Karpas-422 (cell line): ENCODE measurements around the gene USF3. TPM values are rescaled to one million over a fixed set of nuclear protein-coding genes. Genes with fewer than 3 reads are reported as not detected.

Source experiments
- DNase-seq: peaks from one replicate; pipeline ENCODE4 v3.0.0-alpha.2; 2015
- H2AFZ ChIP-seq: fragments of 200-600 bp; sonication (generic); 2 replicates; pipeline ENCODE4 v1.6.1; 2014; ENCODE audit warnings: antibody characterized with exemption, low read length, mixed read lengths
- H3K27ac ChIP-seq: fragments of 200-600 bp; sonication (generic); 2 replicates; pipeline ENCODE4 v1.5.1; 2014; ENCODE audit warnings: mild to moderate bottlenecking, low read length, moderate library complexity
- H3K27me3 ChIP-seq: fragments of 200-600 bp; sonication (generic); 2 replicates; pipeline ENCODE4 v1.6.1; 2014; ENCODE audit warnings: low read length, mixed read lengths
- H3K36me3 ChIP-seq: fragments of 200-600 bp; sonication (generic); 2 replicates; pipeline ENCODE4 v1.6.1; 2014; ENCODE audit warnings: low read length, mixed read lengths; ENCODE audit not compliant: insufficient read depth
- H3K4me1 ChIP-seq: fragments of 200-600 bp; sonication (generic); 2 replicates; pipeline ENCODE4 v1.6.1; 2014; ENCODE audit warnings: mild to moderate bottlenecking, low read length, mixed read lengths
- H3K4me2 ChIP-seq: fragments of 200-600 bp; sonication (generic); 2 replicates; pipeline ENCODE4 v1.6.1; 2014; ENCODE audit warnings: low read length, low read depth, mild to moderate bottlenecking; ENCODE audit not compliant: poor library complexity, severe bottlenecking
- H3K4me3 ChIP-seq: fragments of 200-600 bp; sonication (generic); 2 replicates; pipeline ENCODE4 v1.5.1; 2014; ENCODE audit warnings: mild to moderate bottlenecking, antibody characterized with exemption, low read length, mixed read lengths
- H3K79me2 ChIP-seq: fragments of 200-600 bp; sonication (generic); 2 replicates; pipeline ENCODE4 v1.6.1; 2014; ENCODE audit warnings: mild to moderate bottlenecking, low read length, mixed read lengths
- H3K9ac ChIP-seq: fragments of 200-600 bp; sonication (generic); 2 replicates; pipeline ENCODE4 v1.6.0; 2014; ENCODE audit warnings: low read length
- H3K9me2 ChIP-seq: fragments of 200-600 bp; sonication (generic), shearing (Covaris generic); replicated peaks from 2 replicates; pipeline ENCODE4 v1.6.0; 2014; ENCODE audit warnings: mild to moderate bottlenecking, low read length, moderate library complexity; ENCODE audit not compliant: insufficient read depth
- H3K9me3 ChIP-seq: fragments of 300-700, 200-600 bp; sonication (generic); 2 replicates; pipeline ENCODE4 v1.6.1; 2014; ENCODE audit warnings: low read length, mixed read lengths
- H4K20me1 ChIP-seq: fragments of 200-600 bp; sonication (generic); 2 replicates; pipeline ENCODE4 v1.6.1; 2014; ENCODE audit warnings: mild to moderate bottlenecking, antibody characterized with exemption, low read length, low read depth; ENCODE audit not compliant: insufficient read depth
- total RNA-seq: library from RNA; depleted of rRNA; stranded (reverse); fragments of >200 nt; shearing (Covaris generic); gene quantifications from 2 replicates; pipeline ENCODE4 v1.2.3, GENCODE V29; 2014; ENCODE audit warnings: low replicate concordance

USF3 gene
- total RNA-seq, 1 experiment from 2014 or later, result 32.2 TPM

DNA sequence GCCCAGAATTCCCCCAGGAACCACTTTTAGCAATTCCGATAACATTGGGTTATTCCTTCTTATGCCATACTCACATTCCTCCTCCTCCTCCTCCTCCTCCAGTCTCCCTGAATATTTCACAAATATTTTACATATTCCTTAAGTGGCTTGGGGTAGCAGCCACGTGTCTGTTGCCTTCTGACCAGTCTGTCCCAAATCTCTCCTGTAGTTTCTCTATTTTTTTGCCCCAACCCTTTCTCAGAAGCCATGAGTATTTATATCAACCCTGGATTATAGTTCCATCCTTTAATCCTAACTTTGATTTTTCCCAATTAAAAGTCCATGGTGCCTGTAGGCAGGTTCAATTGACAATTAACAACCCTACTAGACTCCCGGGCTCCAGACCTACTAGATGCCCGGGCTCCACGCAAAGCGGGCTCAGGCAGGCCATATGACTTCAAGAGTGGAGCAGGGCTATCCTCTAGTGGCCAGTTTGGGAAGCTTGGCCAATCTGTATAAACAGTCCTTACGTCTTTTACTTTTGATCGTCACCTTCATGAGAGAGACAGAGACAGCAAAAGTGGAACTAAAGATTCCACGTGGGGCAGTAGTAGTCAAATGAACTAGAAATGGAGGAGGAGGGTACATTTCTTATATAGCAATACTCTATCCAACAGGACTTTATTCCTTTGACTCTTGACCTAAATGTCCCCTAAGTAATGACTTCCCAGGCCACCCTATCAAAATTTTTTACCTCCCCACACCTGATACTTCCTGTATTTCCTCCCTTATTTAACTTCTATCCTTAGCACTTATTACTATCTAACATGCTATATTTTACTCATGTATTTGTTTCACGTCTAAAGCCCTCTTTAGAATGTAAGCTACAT, 69.7 kb downstream of the USF3 start:
- Histone ChIP-seq H3K4me3 (peak overlapping the region; percentile 15; the same call in 1 of the 2 replicates), H3K9ac (peak overlapping the region; percentile 24; the same call in 1 of the 2 replicates), H3K79me2 (no peaks in the 10 kb centered on the region), H3K27ac (no peak overlapping the region), H3K4me1 (peaks cover 26% of the 10 kb centered on the region), H3K9me2 (no peaks in the 10 kb centered on the region), H3K36me3 (no peaks in the 10 kb centered on the region), H2AFZ (peak overlapping the region; percentile 68), H3K4me2 (peak overlapping the region; percentile 60), H4K20me1 (no peaks in the 10 kb centered on the region), H3K27me3 (no peaks in the 10 kb centered on the region), H3K9me3 (no peaks in the 10 kb centered on the region)
- peak; percentile 87 for DNase-seq

DNA sequence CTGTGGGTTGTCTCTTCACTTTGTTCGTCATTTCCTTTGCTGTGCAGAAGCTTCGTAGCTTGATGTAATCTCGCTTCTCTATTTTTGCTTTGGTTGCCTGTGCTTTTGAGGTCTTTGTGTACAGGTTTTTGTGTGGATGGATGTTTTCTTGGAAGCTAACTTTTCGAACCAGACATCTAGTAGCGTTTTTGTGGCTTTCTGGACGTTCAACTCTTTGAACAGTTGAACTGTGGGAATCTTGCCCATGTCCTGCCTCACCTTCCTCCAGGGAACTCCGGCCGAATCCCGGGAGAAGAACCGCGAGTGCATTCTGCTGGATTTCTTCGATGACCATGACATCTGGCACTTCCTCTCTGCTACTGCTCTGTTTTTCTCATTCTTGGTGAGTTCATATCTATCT, 70.6 kb downstream of the USF3 start:
- Histone ChIP-seq H3K4me1 (peaks cover 22% of the 10 kb centered on the region), H3K36me3 (no peaks in the 10 kb centered on the region), H3K9me2 (no peaks in the 10 kb centered on the region), H3K4me2 (peak overlapping the region; percentile 60), H3K9ac (peak overlapping the region; percentile 1; the same call in 1 of the 2 replicates), H3K27ac (no peak overlapping the region), H4K20me1 (no peaks in the 10 kb centered on the region), H3K4me3 (no peak overlapping the region; the same call in 1 of the 2 replicates), H3K79me2 (no peaks in the 10 kb centered on the region), H3K9me3 (no peaks in the 10 kb centered on the region), H2AFZ (no peak overlapping the region), H3K27me3 (no peaks in the 10 kb centered on the region)
- no peak for DNase-seq

DNA sequence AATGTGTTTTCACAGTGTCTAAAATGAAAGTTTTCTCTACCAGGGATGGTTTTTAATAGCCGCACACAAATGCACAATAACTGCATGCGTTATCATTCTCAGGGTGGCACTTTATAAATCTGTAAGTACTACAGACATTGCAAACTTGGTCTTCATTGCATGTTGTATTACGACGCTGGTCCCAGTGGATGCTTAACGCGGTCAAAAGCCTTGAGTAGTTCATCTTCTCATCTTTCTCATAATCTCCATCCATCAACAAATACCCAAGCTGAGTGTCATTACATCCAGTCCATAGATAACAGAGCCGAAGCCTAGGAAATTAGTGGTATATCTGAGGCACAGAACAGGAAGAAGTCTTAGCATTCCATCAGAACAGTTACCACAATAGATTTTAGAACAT, 72.6 kb downstream of the USF3 start:
- Histone ChIP-seq H3K4me1 (peaks cover 22% of the 10 kb centered on the region), H3K36me3 (no peaks in the 10 kb centered on the region), H3K27me3 (no peaks in the 10 kb centered on the region), H3K9me2 (no peaks in the 10 kb centered on the region), H3K4me3 (no peak overlapping the region), H3K79me2 (no peaks in the 10 kb centered on the region), H3K4me2 (no peak overlapping the region), H3K27ac (no peak overlapping the region), H3K9me3 (no peaks in the 10 kb centered on the region), H3K9ac (no peak overlapping the region), H4K20me1 (no peaks in the 10 kb centered on the region), H2AFZ (no peak overlapping the region)
- no peak for DNase-seq

DNA sequence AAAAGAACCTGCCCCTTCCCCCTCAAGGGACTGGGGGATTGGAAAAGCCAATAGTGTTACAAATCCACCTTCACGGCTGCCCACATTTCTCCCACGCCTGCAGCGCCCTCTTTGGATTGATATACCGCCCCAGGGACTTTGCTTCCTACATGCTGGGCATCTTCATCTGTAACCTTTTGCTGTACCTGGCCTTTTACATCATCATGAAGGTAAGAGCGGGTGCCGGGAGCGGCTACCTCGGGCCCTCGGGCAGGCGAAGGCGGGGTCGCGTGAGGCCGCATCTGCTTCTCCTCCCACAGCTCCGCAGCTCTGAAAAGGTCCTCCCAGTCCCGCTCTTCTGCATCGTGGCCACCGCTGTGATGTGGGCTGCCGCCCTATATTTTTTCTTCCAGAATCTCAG, 73.1 kb downstream of the USF3 start:
- no peaks in the 10 kb centered on the region for H3K9me2 ChIP-seq
- H3K36me3 ChIP-seq, result no peaks in the 10 kb centered on the region
- H2AFZ ChIP-seq, result no peak overlapping the region
- H3K4me1 ChIP-seq, result peaks cover 22% of the 10 kb centered on the region
- no peaks in the 10 kb centered on the region for H4K20me1 ChIP-seq
- H3K27me3 ChIP-seq, result no peaks in the 10 kb centered on the region
- no peak overlapping the region for H3K9ac ChIP-seq
- DNase-seq, result no peak
- no peak overlapping the region for H3K27ac ChIP-seq
- H3K4me3 ChIP-seq, result no peak overlapping the region
- H3K79me2 ChIP-seq, result no peaks in the 10 kb centered on the region
- H3K4me2 ChIP-seq, result no peak overlapping the region
- H3K9me3 ChIP-seq, result no peaks in the 10 kb centered on the region

DNA sequence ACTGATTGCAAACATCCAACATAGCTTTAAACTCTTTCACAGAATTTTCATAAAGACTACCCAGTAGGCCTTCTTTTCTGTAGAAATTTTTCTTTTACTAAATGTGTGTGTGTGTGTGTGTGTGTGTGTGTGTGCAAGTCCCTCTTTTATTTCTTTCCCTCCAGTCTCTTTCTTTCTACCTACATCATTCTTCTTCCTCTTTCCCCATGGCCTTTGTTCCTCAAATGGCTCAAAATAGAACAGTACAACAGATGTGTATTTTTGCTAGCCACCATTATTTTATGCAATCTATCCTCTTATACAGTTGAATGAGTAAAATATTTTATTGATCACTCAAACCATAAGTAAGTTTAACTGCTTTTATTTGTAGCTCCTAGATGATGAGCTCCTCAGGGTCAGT, 76.4 kb downstream of the USF3 start:
- H3K4me2 ChIP-seq, result no peak overlapping the region
- no peaks in the 10 kb centered on the region for H3K79me2 ChIP-seq
- no peaks in the 10 kb centered on the region for H3K36me3 ChIP-seq

DNA sequence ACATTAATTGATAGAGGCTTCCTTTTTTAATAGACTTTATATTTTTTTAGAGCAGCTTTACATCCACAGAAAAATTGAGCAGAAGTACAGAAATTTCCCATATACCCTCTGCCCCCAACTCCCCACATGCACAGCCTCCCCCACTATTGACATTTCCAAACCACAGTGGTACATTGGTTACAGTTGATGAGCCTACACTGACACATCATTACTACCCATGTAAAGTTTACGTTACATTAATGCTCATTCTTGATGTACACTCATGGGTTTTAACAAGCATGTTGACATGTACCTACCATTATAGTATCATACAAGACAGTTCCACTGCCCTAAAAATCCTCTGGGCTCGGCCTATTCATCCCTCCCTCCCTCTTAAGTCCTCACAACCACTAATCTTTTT, 78.7 kb downstream of the USF3 start:
- H4K20me1 ChIP-seq, result no peaks in the 10 kb centered on the region
- H3K4me2 ChIP-seq, result no peak overlapping the region
- no peak overlapping the region for H3K27ac ChIP-seq
- H3K36me3 ChIP-seq, result no peaks in the 10 kb centered on the region
- H3K9me3 ChIP-seq, result no peaks in the 10 kb centered on the region
- no peak for DNase-seq
- no peaks in the 10 kb centered on the region for H3K9me2 ChIP-seq
- H2AFZ ChIP-seq, result no peak overlapping the region
- H3K4me3 ChIP-seq, result no peak overlapping the region
- no peaks in the 10 kb centered on the region; the same call in 1 of the 2 replicates for H3K4me1 ChIP-seq
- no peaks in the 10 kb centered on the region for H3K79me2 ChIP-seq
- no peak overlapping the region for H3K9ac ChIP-seq
- H3K27me3 ChIP-seq, result no peaks in the 10 kb centered on the region

More for the DNA sequence above, 76.4 kb downstream of the USF3 start:
- Histone ChIP-seq H4K20me1 (no peaks in the 10 kb centered on the region), H3K9ac (no peak overlapping the region), H3K27ac (no peak overlapping the region), H3K4me3 (no peak overlapping the region), H3K9me3 (no peaks in the 10 kb centered on the region), H3K9me2 (no peaks in the 10 kb centered on the region), H3K27me3 (no peaks in the 10 kb centered on the region), H3K4me1 (no peaks in the 10 kb centered on the region; the same call in 1 of the 2 replicates), H2AFZ (no peak overlapping the region)
- DNase-seq, result no peak

DNA sequence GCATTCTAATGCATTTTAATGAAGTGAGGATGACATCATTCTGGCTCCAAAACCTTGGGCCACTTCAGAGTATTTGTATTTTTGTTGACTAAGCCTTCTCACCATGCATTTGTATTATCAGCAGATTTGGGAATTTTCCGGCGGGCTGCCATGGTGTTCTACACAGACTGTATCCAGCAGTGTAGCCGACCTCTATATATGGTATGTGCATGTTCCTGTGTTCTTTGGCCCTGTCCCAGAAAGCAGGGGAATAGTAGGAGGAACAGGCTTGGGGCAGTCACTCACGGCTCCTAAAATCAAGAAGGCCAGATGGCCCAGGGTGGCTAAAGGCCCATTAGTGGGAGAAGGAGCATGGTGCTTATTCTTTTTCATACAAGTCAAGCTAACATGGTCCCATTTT, 80.5 kb downstream of the USF3 start:
- DNase-seq, result no peak
- Histone ChIP-seq H3K4me3 (no peak overlapping the region), H3K36me3 (no peaks in the 10 kb centered on the region), H3K27me3 (no peaks in the 10 kb centered on the region), H3K9ac (no peak overlapping the region), H3K79me2 (no peaks in the 10 kb centered on the region), H3K9me3 (no peaks in the 10 kb centered on the region), H3K9me2 (no peaks in the 10 kb centered on the region), H3K4me1 (no peaks in the 10 kb centered on the region; the same call in 1 of the 2 replicates), H3K27ac (no peak overlapping the region), H2AFZ (no peak overlapping the region), H3K4me2 (no peak overlapping the region), H4K20me1 (no peaks in the 10 kb centered on the region)

DNA sequence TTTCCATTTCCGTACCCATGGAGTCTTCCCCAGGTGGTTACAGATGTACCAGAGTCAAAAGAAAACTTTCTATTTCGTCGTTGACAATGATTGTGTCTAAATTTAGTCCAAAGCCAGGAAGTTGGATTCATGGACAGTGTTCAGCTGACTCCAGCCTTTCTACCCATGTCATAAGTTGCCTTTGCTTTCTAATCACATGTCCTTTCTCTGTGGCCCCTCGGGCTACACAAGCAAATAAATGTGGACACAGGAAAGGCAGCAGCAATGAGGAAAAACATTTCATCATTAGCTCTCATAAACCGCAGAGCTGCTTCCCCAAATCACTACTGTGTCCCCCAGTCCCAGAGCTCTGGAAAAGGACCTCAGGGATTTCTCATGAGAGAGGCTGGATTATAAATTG, 82.0 kb downstream of the USF3 start:
- H3K4me1 ChIP-seq, result no peaks in the 10 kb centered on the region
- H3K9ac ChIP-seq, result no peak overlapping the region

More for the DNA sequence above, 82.0 kb downstream of the USF3 start:
- Histone ChIP-seq H4K20me1 (no peaks in the 10 kb centered on the region), H3K27me3 (no peaks in the 10 kb centered on the region), H3K4me2 (no peak overlapping the region), H3K79me2 (no peaks in the 10 kb centered on the region), H3K27ac (no peak overlapping the region), H3K9me3 (no peaks in the 10 kb centered on the region), H3K36me3 (no peaks in the 10 kb centered on the region), H3K4me3 (no peak overlapping the region), H3K9me2 (no peaks in the 10 kb centered on the region), H2AFZ (no peak overlapping the region)
- DNase-seq, result no peak
